Heart right ventricle (tissue), 16 donors: Measurements from ENCODE around the gene ZNF608. TPM values are rescaled to one million over a fixed set of nuclear protein-coding genes. Genes with fewer than 3 reads are reported as not detected.

ENCODE experiments used
- ATAC-seq, 8 donors: fragments of 200-7000 bp; cut with Tn5 transposase; one replicate each; pipeline ENCODE4 v1.9.1; 2020; ENCODE audit warnings: mild to moderate bottlenecking in 8 of 8, moderate library complexity in 8 of 8, moderate number of reproducible peaks in 1 of 8
- DNase-seq, 2 donors: peaks; one replicate each; pipeline ENCODE4 v3.0.0-alpha.2; 2020
- H3K27ac ChIP-seq, 10 donors: fragments of 200-600 bp; sonication (generic) in 2 of 10; one replicate each; pipeline versions ENCODE4 v1.5.0 to v1.8.0; 2020 to 2022; ENCODE audit warnings: mild to moderate bottlenecking in 3 of 10
- H3K27me3 ChIP-seq, 7 donors: fragments of 200-600 bp; one replicate each; pipeline ENCODE4 v1.8.0; 2021 to 2022; ENCODE audit warnings: mild to moderate bottlenecking in 2 of 7
- H3K36me3 ChIP-seq, 9 donors: fragments of 200-600 bp; sonication (generic) in 1 of 9; one replicate each; pipeline versions ENCODE4 v1.5.0 to v1.8.0; 2020 to 2022; ENCODE audit warnings: mild to moderate bottlenecking in 2 of 9
- H3K4me1 ChIP-seq, 9 donors: fragments of 200-600 bp; sonication (generic) in 1 of 9; one replicate each; pipeline versions ENCODE4 v1.5.0 to v1.8.0; 2020 to 2022; ENCODE audit warnings: mild to moderate bottlenecking in 4 of 9
- H3K4me3 ChIP-seq, 10 donors: fragments of 200-600 bp; sonication (generic) in 2 of 10; one replicate each; pipeline versions ENCODE4 v1.5.0 to v1.8.0; 2020 to 2022; ENCODE audit warnings: mild to moderate bottlenecking in 7 of 10, moderate library complexity in 2 of 10
- H3K9me3 ChIP-seq, 11 donors: fragments of 200-600 bp in 10 of 11; sonication (generic) in 2 of 11; one replicate each; pipeline versions ENCODE4 v1.5.0 to v1.8.0; 2013 to 2022; ENCODE audit warnings: mild to moderate bottlenecking in 2 of 11, control low read depth in 1 of 11, moderate library complexity in 1 of 11
- CTCF ChIP-seq, 9 donors: fragments of 200-600 bp; sonication (generic) in 2 of 9; IDR thresholded peaks; one replicate each; pipeline versions ENCODE4 v1.5.0 to v1.8.0; 2021 to 2022; ENCODE audit warnings: antibody characterized with exemption in 9 of 9, mild to moderate bottlenecking in 5 of 9, moderate library complexity in 1 of 9
- whole genome bisulfite sequencing, 2 donors: extraction: QIAGEN DNeasy Blood & Tissue Kit; methylation state at CpG; one replicate each; pipeline ENCODE4 v1.1.7; 2013; ENCODE audit warnings: inconsistent platforms in 1 of 2; 5-methylcytosine and 5-hydroxymethylcytosine counted together
- intact Hi-C, 10 donors: fragments of 100-400 bp; cut with DNase I; formaldehyde crosslinking; loops; one replicate each; pipeline versions ENCODE4 v1.11.1 to v1.14.2; 2022
- polyA plus RNA-seq, 2 donors: library from polyadenylated mRNA; stranded (reverse); fragments of 200-250 nt; gene quantifications; one replicate each; pipeline ENCODE4 v1.2.3, GENCODE V29; 2013
- total RNA-seq, 10 donors: library from RNA; stranded (reverse); fragmentation: NEBNext Ultra II Directional in 3 of 10; extraction: Animal tissue kit (Norgen Biotek cat#: 25700) in 3 of 10; gene quantifications; one replicate each; pipeline versions ENCODE4 v1.2.1 to v1.2.4, GENCODE V29; 2021 to 2023
- donor health status: Arrhythmogenic right ventricular cardiomyopathy.
- donor health status: ischemic (EF 13 %, LVEDD 7.1; RV severe dilation, severe dysfunction).
- donor health status: healthy with polysubstance abuse.
- donor health status: DM: no; HTN: yes; CAD: no.
- donor health status: DM: no; HTN: no; CAD: no.
- donor health status: ischemic (EF 25% LVEDD 6.9; RV normal size, moderate dysfunction).
- donor health status: ischemic (EF 25% LVEDD 5.7; RV mildly dilated, moderate dysfunction).
- donor health status: healthy.
- donor health status: DM: yes; HTN: yes; CAD: no.
- donor health status: Ischemic cardiomyopathy.
- donor health status: ischemic (EF 35%, LVEDD 5.7; RV mildly dilated, moderate dysfunction).
- donor health status: nonischemic (EF 11% LVEDD 7.7; RV severe dilation, severe dysfunction).
- donor health status: DM: yes; HTN: yes; CAD: no.
- donor health status: PGD.
- donor health status: ischemic (EF 29% LVEDD 5.4; RV normal size, mild dysfunction).
- donor health status: nonischemic (EF 23%, LVEDD 6.1; RV moderate dilation, normal function).

Gene ZNF608
- total and polyA plus RNA-seq, 12 donors: 3.3 to 22.9 (median 13.1) TPM

GRCh38 chr5:124724357-124725039, 21.9 kb downstream of the ZNF608 start:
- TF ChIP-seq CTCF (IDR thresholded peaks at IDR 0.05): no peak

GRCh38 chr5:124721229-124721735, 25.2 kb downstream of the ZNF608 start:
- no peak for TF ChIP-seq CTCF (IDR thresholded peaks at IDR 0.05)
- Histone ChIP-seq H3K9me3 (no peaks in the 10 kb centered on the region), H3K4me3 (no peak overlapping the region), H3K36me3 (no peaks in the 10 kb centered on the region), H3K4me1 (peaks cover 5 to 48% (median 23%) of the 10 kb centered on the region in 9 donors), H3K27me3 (no peaks in the 10 kb centered on the region), H3K27ac (no peak overlapping the region)
- ATAC-seq (peak in 1 of 8 donors; percentile 27), DNase-seq (no peak)
- WGBS, 2 donors: 86 to 95% methylated on average over 8 of the region's 8 CpGs
- intact Hi-C loops: no loop called here

More at GRCh38 chr5:124724357-124725039, 21.9 kb downstream of the ZNF608 start:
- ATAC-seq: no peak
- 88 to 91% methylated on average over 6 of the region's 6 CpGs for WGBS, 2 donors
- peaks cover 0 to 36% (median 8%) of the 10 kb centered on the region in 9 donors for H3K4me1 ChIP-seq
- intact Hi-C loops: no loop called here
- no peaks in the 10 kb centered on the region for H3K27me3 ChIP-seq
- H3K9me3 ChIP-seq: no peaks in the 10 kb centered on the region
- DNase-seq: no peak
- H3K36me3 ChIP-seq: no peaks in the 10 kb centered on the region
- H3K27ac ChIP-seq: no peak overlapping the region
- no peak overlapping the region for H3K4me3 ChIP-seq

- intact Hi-C loops: no loop called here
- Histone ChIP-seq H3K27me3 (no peaks in the 10 kb centered on the region), H3K4me3 (no peak overlapping the region), H3K9me3 (no peaks in the 10 kb centered on the region), H3K4me1 (peaks cover 5 to 42% (median 23%) of the 10 kb centered on the region in 9 donors), H3K27ac (no peak overlapping the region), H3K36me3 (no peaks in the 10 kb centered on the region)
- DNase-seq (no peak), ATAC-seq (peak in 2 of 8 donors; percentile 25 to 76)
- TF ChIP-seq CTCF (IDR thresholded peaks at IDR 0.05): no peak
- WGBS, 2 donors: 66 to 77% methylated on average over 4 of the region's 4 CpGs
Observed at GRCh38 chr5:124720593-124720992, 25.8 kb downstream of the ZNF608 start.

- Histone ChIP-seq H3K4me3 (no peak overlapping the region), H3K4me1 (peaks cover 5 to 41% (median 23%) of the 10 kb centered on the region in 9 donors), H3K27me3 (no peaks in the 10 kb centered on the region), H3K36me3 (no peaks in the 10 kb centered on the region), H3K27ac (no peak overlapping the region), H3K9me3 (no peaks in the 10 kb centered on the region)
- no peak for ATAC-seq
- no peak for TF ChIP-seq CTCF (IDR thresholded peaks at IDR 0.05)
- 71 to 77% methylated on average over 4 of the region's 4 CpGs for WGBS, 2 donors
- no peak for DNase-seq
- intact Hi-C loops: no loop called here
Observed at GRCh38 chr5:124719113-124719967, 27.1 kb downstream of the ZNF608 start.
